Left ventricle myocardium superior (tissue), 1 donor: ENCODE data around the gene PTGER4. TPM values are rescaled to one million over a fixed set of nuclear protein-coding genes. Genes with fewer than 3 reads are reported as not detected.

Source experiments
- ATAC-seq: fragments of 200-7000 bp; cut with Tn5 transposase; one replicate; pipeline ENCODE4 v1.9.1; 2020; ENCODE audit warnings: mild to moderate bottlenecking, moderate library complexity
- DNase-seq: peaks from one replicate; pipeline ENCODE4 v3.0.0-alpha.2; 2020
- intact Hi-C: fragments of 100-400 bp; cut with micrococcal nuclease; formaldehyde crosslinking; loops from one replicate; pipeline ENCODE4 v1.11.0; 2022
- total RNA-seq: library from RNA; stranded (reverse); fragmentation: NEBNext Ultra II Directional; extraction: Animal tissue kit (Norgen Biotek cat#: 25700); gene quantifications from one replicate; pipeline ENCODE4 v1.2.1, GENCODE V29; 2021
- donor health status: DM: no; HTN: yes; CAD: no; lungs with severe emphysema.

PTGER4 gene
- total RNA-seq, 1 donor from 2014 or later, result 6.6 TPM

DNA sequence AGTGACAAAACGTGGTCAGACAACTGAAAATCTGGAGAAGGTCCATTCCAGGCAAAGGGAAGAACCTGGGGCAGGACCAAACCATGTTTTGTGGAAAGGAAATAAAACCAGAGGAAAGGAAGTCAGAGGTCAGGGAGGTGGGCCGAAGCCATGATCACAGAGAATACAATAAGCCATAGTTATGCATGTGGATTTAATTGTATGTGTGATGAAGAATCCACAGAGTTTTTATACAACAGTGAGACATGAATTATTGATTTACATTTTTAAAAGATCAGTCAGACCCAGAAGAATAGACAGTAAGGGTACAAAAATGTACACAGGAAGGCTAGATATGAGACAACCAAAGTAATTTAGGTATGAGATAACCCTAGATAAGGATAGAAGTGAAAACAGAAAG, 55.3 kb downstream of the PTGER4 start:
- no peak for DNase-seq
- intact Hi-C loops, result loop anchor here (10.0 kb wide), 1 partner anchor 790 kb away; no protein-coding TSS in a partner anchor
- ATAC-seq, result no peak

- intact Hi-C loops, result loop anchor here (10.0 kb wide), 1 partner anchor 791 kb away; no protein-coding TSS in a partner anchor
- no peak for DNase-seq
- ATAC-seq, result no peak
These were observed 55.9 kb downstream of the PTGER4 start for GRCh38 chr5:40735609-40736008.

GRCh38 chr5:40736103-40736875, 56.6 kb downstream of the PTGER4 start:
- ATAC-seq (peak; percentile 63), DNase-seq (no peak)
- intact Hi-C loops, result loop anchor here (10.0 kb wide), 1 partner anchor 791 kb away; no protein-coding TSS in a partner anchor

GRCh38 chr5:40738502-40738901, 58.8 kb downstream of the PTGER4 start:
- no peak for DNase-seq
- intact Hi-C loops, result loop anchor here (10.0 kb wide), 1 partner anchor 794 kb away; no protein-coding TSS in a partner anchor
- ATAC-seq, result no peak

Other genes with a start within 250 kb of the PTGER4 start
- 14.8 TPM for gene TTC33, start 76.0 kb downstream of the PTGER4 start, total RNA-seq
- 35.9 TPM for gene PRKAA1, start 118.5 kb downstream of the PTGER4 start, total RNA-seq
- gene RPL37, start 155.3 kb downstream of the PTGER4 start, total RNA-seq, result 619 TPM
- 6.4 TPM for gene CARD6, start 161.5 kb downstream of the PTGER4 start, total RNA-seq
- gene C7, start 229.6 kb downstream of the PTGER4 start, total RNA-seq, result 199 TPM